ENCODE measurements around the gene CHRNA4.

The CHRNA4 gene

GRCh38 chr20:63362436-63363009 lies 1.4 kb upstream of the CHRNA4 start:
- no peak for DNase-seq

GRCh38 chr20:63361519-63362435 lies 628 bp upstream of the CHRNA4 start:
- no peak for DNase-seq

GRCh38 chr20:63359937-63360849 lies 956 bp downstream of the CHRNA4 start:
- no peak for DNase-seq

GRCh38 chr20:63359164-63359934 lies 1.8 kb downstream of the CHRNA4 start:
- DNase-seq, result no peak

GRCh38 chr20:63357921-63358905 lies 2.9 kb downstream of the CHRNA4 start:
- DNase-seq, result no peak

GRCh38 chr20:63356931-63357879 lies 3.9 kb downstream of the CHRNA4 start:
- DNase-seq, result no peak

GRCh38 chr20:63356511-63356910 lies 4.6 kb downstream of the CHRNA4 start:
- no peak for DNase-seq

- no peak for DNase-seq
These were observed 5.3 kb downstream of the CHRNA4 start for GRCh38 chr20:63355781-63356295.

- no peak for DNase-seq
These were observed 6.4 kb downstream of the CHRNA4 start for GRCh38 chr20:63354636-63355350.

- no peak for DNase-seq
These were observed 8.3 kb downstream of the CHRNA4 start for GRCh38 chr20:63352811-63353221.

- peak; percentile 63 for DNase-seq
These were observed 9.1 kb downstream of the CHRNA4 start for GRCh38 chr20:63351811-63352591.

- DNase-seq, result no peak
These were observed 9.8 kb downstream of the CHRNA4 start for GRCh38 chr20:63351326-63351700.

GRCh38 chr20:63350597-63351325 lies 10.4 kb downstream of the CHRNA4 start:
- DNase-seq, result no peak

- DNase-seq, result no peak
These were observed 11.0 kb downstream of the CHRNA4 start for GRCh38 chr20:63350196-63350595.

GRCh38 chr20:63349516-63349895 lies 11.6 kb downstream of the CHRNA4 start:
- DNase-seq, result no peak

GRCh38 chr20:63348828-63349515 lies 12.2 kb downstream of the CHRNA4 start:
- no peak for DNase-seq
